ENCODE measurements around the gene CYP2S1. TPM values are rescaled to one million over a fixed set of nuclear protein-coding genes. Genes with fewer than 3 reads are reported as not detected.

The CYP2S1 gene
- total and polyA plus RNA-seq, 2 experiments from 2014 or later = not detected

DNA sequence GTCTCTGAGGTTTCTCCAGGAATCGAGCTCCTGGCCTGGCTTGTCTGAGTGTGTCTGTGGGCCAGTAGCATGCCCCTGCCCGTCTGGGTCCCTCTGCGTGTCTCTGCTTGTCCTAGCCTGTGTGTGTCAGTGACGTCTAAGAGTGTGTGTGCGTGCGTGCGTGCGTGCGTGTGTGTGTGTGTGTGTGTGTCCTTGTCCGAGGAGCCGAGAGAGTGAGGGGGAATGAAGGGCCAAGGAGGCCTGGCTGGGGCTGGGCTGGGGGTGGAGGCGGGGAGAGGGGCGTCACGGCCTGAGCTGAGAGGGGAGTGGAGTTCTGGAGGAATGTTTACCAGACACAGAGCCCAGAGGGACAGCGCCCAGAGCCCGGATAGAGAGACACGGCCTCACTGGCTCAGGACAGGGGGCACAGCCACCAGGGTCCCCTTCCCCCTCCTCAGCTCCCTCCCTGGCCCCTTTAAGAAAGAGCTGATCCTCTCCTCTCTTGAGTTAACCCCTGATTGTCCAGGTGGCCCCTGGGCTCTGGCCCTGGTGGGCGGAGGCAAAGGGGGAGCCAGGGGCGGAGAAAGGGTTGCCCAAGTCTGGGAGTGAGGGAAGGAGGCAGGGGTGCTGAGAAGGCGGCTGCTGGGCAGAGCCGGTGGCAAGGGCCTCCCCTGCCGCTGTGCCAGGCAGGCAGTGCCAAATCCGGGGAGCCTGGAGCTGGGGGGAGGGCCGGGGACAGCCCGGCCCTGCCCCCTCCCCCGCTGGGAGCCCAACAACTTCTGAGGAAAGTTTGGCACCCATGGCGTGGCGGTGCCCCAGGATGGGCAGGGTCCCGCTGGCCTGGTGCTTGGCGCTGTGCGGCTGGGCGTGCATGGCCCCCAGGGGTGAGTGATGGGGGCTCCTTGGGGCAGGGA, 25.8 kb downstream of the CYP2S1 start, which contains the start of gene AXL:
TSS of gene AXL (plus strand) at position 609 of the 893 bp plus-strand sequence. CDS start at position 779, 170 bp downstream.
- H2AFZ ChIP-seq = peak within 1 kb of the TSS; percentile 40; the same call in 1 of the 2 replicates
- H3F3A ChIP-seq (ENCODE audit: insufficient read depth) = peaks cover 38% of the 10 kb centered on the region
- H3K4me1 ChIP-seq (ENCODE audit: insufficient read depth) = peaks cover 30% of the 10 kb centered on the region
- peak; percentile 84 for DNase-seq
- H3K27ac ChIP-seq = peak within 1 kb of the TSS; percentile 92
- H3K4me3 ChIP-seq = peak within 1 kb of the TSS; percentile 95
- H3K4me2 ChIP-seq (ENCODE audit: unreplicated experiment) = peak within 1 kb of the TSS; percentile 95
- no peaks in the 10 kb centered on the region for H3K9me2 ChIP-seq (ENCODE audit: insufficient read depth)
- TF ChIP-seq EZH2 (IDR thresholded peaks at IDR 0.05; ENCODE audit: insufficient read depth, poor library complexity, severe bottlenecking) (no peak), EZH2phosphoT487 (IDR thresholded peaks at IDR 0.05; ENCODE audit: insufficient read depth, low read depth) (no peak)
- H3K27me3 ChIP-seq (replicated peaks; ENCODE audit: insufficient read depth) = no peaks in the 10 kb centered on the region
- peaks cover 43% of the 10 kb centered on the region for H3K79me2 ChIP-seq (ENCODE audit: insufficient read depth)
- 3 to 4% methylated on average over 26 to 31 of the region's 32 CpGs for WGBS, 2 experiments (ENCODE audit: low coverage in 1 of 2, low lambda C conversion rate in 2 of 2, missing lambda C conversion rate in 2 of 2)
- H3K36me3 ChIP-seq (ENCODE audit: low read depth) = peaks cover 10% of the 10 kb centered on the region; the same call in 1 of the 2 replicates
- no peaks in the 10 kb centered on the region for H4K20me1 ChIP-seq (ENCODE audit: insufficient read depth)
- in situ Hi-C loops (cut with MboI) = no loop called here
- H3K9ac ChIP-seq = peak within 1 kb of the TSS; percentile 97
- no peaks in the 10 kb centered on the region for H3K9me3 ChIP-seq (ENCODE audit: low read depth)

GRCh38 chr19:41219924-41220567, 27.0 kb downstream of the CYP2S1 start:
- WGBS, 2 experiments (ENCODE audit: low coverage in 1 of 2, low lambda C conversion rate in 2 of 2, missing lambda C conversion rate in 2 of 2) = 0% methylated on average over 14 to 16 of the region's 16 CpGs
- Histone ChIP-seq H2AFZ (no peak overlapping the region), H3K9me3 (ENCODE audit: low read depth) (no peaks in the 10 kb centered on the region), H4K20me1 (ENCODE audit: insufficient read depth) (no peaks in the 10 kb centered on the region), H3K27ac (peak overlapping the region; percentile 92), H3K4me3 (peak overlapping the region; percentile 95), H3K9ac (peak overlapping the region; percentile 97), H3K36me3 (ENCODE audit: low read depth) (peaks cover 17% of the 10 kb centered on the region), H3F3A (ENCODE audit: insufficient read depth) (peaks cover 50% of the 10 kb centered on the region), H3K79me2 (ENCODE audit: insufficient read depth) (peaks cover 55% of the 10 kb centered on the region), H3K4me1 (ENCODE audit: insufficient read depth) (peaks cover 42% of the 10 kb centered on the region), H3K4me2 (ENCODE audit: unreplicated experiment) (peak overlapping the region; percentile 95), H3K9me2 (ENCODE audit: insufficient read depth) (no peaks in the 10 kb centered on the region), H3K27me3 (replicated peaks; ENCODE audit: insufficient read depth) (no peaks in the 10 kb centered on the region)
- peak; percentile 81 for DNase-seq
- TF ChIP-seq EZH2phosphoT487 (IDR thresholded peaks at IDR 0.05; ENCODE audit: insufficient read depth, low read depth) = no peak
- no peak for TF ChIP-seq EZH2 (IDR thresholded peaks at IDR 0.05; ENCODE audit: insufficient read depth, poor library complexity, severe bottlenecking)
- in situ Hi-C loops (cut with MboI) = no loop called here

- Histone ChIP-seq H3K4me1 (ENCODE audit: insufficient read depth) (peaks cover 47% of the 10 kb centered on the region), H3F3A (ENCODE audit: insufficient read depth) (peaks cover 54% of the 10 kb centered on the region), H3K4me2 (ENCODE audit: unreplicated experiment) (peak overlapping the region; percentile 95), H3K27me3 (replicated peaks; ENCODE audit: insufficient read depth) (no peaks in the 10 kb centered on the region), H3K9ac (peak overlapping the region; percentile 97), H3K9me2 (ENCODE audit: insufficient read depth) (no peaks in the 10 kb centered on the region), H3K9me3 (ENCODE audit: low read depth) (no peaks in the 10 kb centered on the region), H3K36me3 (ENCODE audit: low read depth) (peaks cover 20% of the 10 kb centered on the region), H3K27ac (peak overlapping the region; percentile 92), H3K79me2 (ENCODE audit: insufficient read depth) (peaks cover 59% of the 10 kb centered on the region), H4K20me1 (ENCODE audit: insufficient read depth) (no peaks in the 10 kb centered on the region), H2AFZ (no peak overlapping the region), H3K4me3 (peak overlapping the region; percentile 95)
- no peak for TF ChIP-seq EZH2 (IDR thresholded peaks at IDR 0.05; ENCODE audit: insufficient read depth, poor library complexity, severe bottlenecking)
- no peak for TF ChIP-seq EZH2phosphoT487 (IDR thresholded peaks at IDR 0.05; ENCODE audit: insufficient read depth, low read depth)
- in situ Hi-C loops (cut with MboI) = no loop called here
- peak; percentile 47 for DNase-seq
- WGBS, 2 experiments (ENCODE audit: low coverage in 1 of 2, low lambda C conversion rate in 2 of 2, missing lambda C conversion rate in 2 of 2) = 15% methylated on average over 9 of the region's 9 CpGs
Measured at GRCh38 chr19:41220811-41221210, 27.8 kb downstream of the CYP2S1 start.

DNA sequence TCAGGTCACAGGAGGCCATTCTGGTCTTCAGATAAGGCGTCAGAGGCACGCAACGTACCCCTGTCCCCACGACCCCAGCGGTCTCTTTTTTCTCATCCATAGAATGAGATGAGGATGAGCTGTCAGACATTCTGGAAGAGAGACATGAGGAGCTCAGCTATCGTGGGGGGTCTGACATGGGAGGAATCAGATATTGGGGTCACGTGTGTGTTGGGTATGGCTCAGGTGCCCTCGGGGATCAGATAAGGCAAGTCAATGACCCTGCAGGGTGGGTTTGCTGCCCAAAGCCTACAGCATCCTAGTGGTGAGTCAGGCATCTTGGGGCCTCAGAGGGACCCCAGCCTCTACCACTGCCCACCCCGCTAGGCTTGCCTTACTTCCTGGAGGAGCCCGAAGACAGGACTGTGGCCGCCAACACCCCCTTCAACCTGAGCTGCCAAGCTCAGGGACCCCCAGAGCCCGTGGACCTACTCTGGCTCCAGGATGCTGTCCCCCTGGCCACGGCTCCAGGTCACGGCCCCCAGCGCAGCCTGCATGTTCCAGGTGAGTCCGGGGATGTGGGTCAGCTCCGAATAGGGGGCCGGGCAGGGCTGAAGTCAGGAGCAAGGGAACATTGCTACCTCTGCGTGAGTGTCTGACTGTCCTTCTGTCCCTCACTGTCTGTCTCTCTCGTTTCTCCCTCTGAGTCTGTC, 28.6 kb downstream of the CYP2S1 start:
- Histone ChIP-seq H3K9ac (peak overlapping the region; percentile 97), H3K9me2 (ENCODE audit: insufficient read depth) (no peaks in the 10 kb centered on the region), H3K27ac (peak overlapping the region; percentile 92), H3F3A (ENCODE audit: insufficient read depth) (peaks cover 58% of the 10 kb centered on the region), H3K4me2 (ENCODE audit: unreplicated experiment) (peak overlapping the region; percentile 95), H3K79me2 (ENCODE audit: insufficient read depth) (peaks cover 61% of the 10 kb centered on the region), H3K9me3 (ENCODE audit: low read depth) (no peaks in the 10 kb centered on the region), H3K36me3 (ENCODE audit: low read depth) (peaks cover 22% of the 10 kb centered on the region), H2AFZ (no peak overlapping the region), H3K27me3 (replicated peaks; ENCODE audit: insufficient read depth) (no peaks in the 10 kb centered on the region), H3K4me3 (peak overlapping the region; percentile 95), H3K4me1 (ENCODE audit: insufficient read depth) (peaks cover 50% of the 10 kb centered on the region), H4K20me1 (ENCODE audit: insufficient read depth) (no peaks in the 10 kb centered on the region)
- TF ChIP-seq EZH2 (IDR thresholded peaks at IDR 0.05; ENCODE audit: insufficient read depth, poor library complexity, severe bottlenecking) (no peak), EZH2phosphoT487 (IDR thresholded peaks at IDR 0.05; ENCODE audit: insufficient read depth, low read depth) (no peak)
- WGBS, 2 experiments (ENCODE audit: low coverage in 1 of 2, low lambda C conversion rate in 2 of 2, missing lambda C conversion rate in 2 of 2) = 81 to 84% methylated on average over 19 to 20 of the region's 20 CpGs
- in situ Hi-C loops (cut with MboI) = no loop called here
- DNase-seq = no peak

Measured in GM23248 (cell line).